Measurements from ENCODE around the gene GNAQ. TPM values are rescaled to one million over a fixed set of nuclear protein-coding genes. Genes with fewer than 3 reads are reported as not detected.
"Not testable (repeated sequence)": the region's sequence is repeated elsewhere in the genome, so short reads cannot be mapped to it uniquely, and the experiment has no call there.

Gene GNAQ
- total RNA-seq, 1 experiment from 2014 or later: 48.6 TPM

DNA sequence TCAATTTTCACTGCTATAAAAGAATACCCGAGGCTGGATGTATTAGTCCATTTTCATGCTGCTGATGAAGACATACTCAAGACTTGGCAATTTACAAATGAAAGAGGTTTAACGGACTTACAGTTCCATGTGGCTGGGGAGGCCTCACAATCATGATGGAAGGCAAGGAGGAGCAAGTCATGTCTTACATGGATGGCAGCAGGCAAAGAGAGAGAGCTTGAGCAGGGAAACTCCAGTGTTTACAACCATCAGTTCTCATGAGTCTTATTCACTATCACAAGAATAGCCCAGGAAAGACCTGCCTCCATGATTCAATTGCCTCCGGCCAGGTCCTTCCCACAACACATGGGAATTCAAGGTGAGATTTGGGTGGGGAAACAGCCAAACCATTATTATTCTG lies 170.7 kb downstream of the GNAQ start:
- H3K9me3 ChIP-seq (ENCODE audit: control insufficient read depth, low read depth, low read length); H4K20me1 ChIP-seq (ENCODE audit: control insufficient read depth, insufficient read depth, insufficient read length); H2AK5ac ChIP-seq (ENCODE audit: insufficient read length, low read length); H3K27ac Mint-ChIP-seq; H3K4me1 ChIP-seq (ENCODE audit: insufficient read depth, low read length); H3K23me2 ChIP-seq (ENCODE audit: insufficient read length, low read depth, low read length, poor library complexity, severe bottlenecking); H2BK5ac ChIP-seq (ENCODE audit: insufficient read length, low read length); H2BK120ac ChIP-seq (ENCODE audit: low read depth, low read length, poor library complexity, severe bottlenecking); H3K4me2 ChIP-seq (ENCODE audit: insufficient read depth, insufficient read length, low read length); H4K91ac ChIP-seq (ENCODE audit: insufficient read length, low read depth, low read length); H2BK12ac ChIP-seq (ENCODE audit: insufficient read length, low read depth, low read length); H3K4ac ChIP-seq (ENCODE audit: low read depth, low read length); H3K4me3 Mint-ChIP-seq; H3K79me1 ChIP-seq (ENCODE audit: insufficient read depth, low read depth, low read length, poor library complexity, severe bottlenecking); H3K23ac ChIP-seq (ENCODE audit: insufficient read length, low read depth, low read length); H3K27ac ChIP-seq (ENCODE audit: insufficient read length, low read depth, low read length); H3K79me2 ChIP-seq (ENCODE audit: insufficient read depth, low read length); H3K27me3 ChIP-seq (ENCODE audit: insufficient read depth, low read length); H3K18ac ChIP-seq (ENCODE audit: insufficient read length, low read depth, low read length); H3T11ph ChIP-seq (ENCODE audit: low read length); H2BK20ac ChIP-seq (ENCODE audit: low read depth, low read length, poor library complexity, severe bottlenecking); H4K5ac ChIP-seq (ENCODE audit: insufficient read length, low read depth, low read length); H3K14ac ChIP-seq (ENCODE audit: insufficient read depth, low read length); DNase-seq; H4K8ac ChIP-seq (replicated peaks; ENCODE audit: insufficient read length, low read depth, low read length); H2BK15ac ChIP-seq (ENCODE audit: low read depth, low read length); H3K9ac ChIP-seq (ENCODE audit: extremely low read depth, insufficient read length, low read length); H3K56ac ChIP-seq (ENCODE audit: insufficient read length, low read depth, low read length); H2AFZ ChIP-seq (ENCODE audit: low read length); H3K27me3 Mint-ChIP-seq (ENCODE audit: low read depth): not testable (repeated sequence)
- Mint-ChIP-seq H3K4me1 (peaks cover 16 to 22% of the 10 kb centered on the region in 2 experiments), H3K36me3 (ENCODE audit: insufficient read depth in 1 of 3, low read depth in 3 of 3) (peaks cover 50 to 59% (median 52%) of the 10 kb centered on the region in 3 experiments), H3K9me3 (peaks cover 33 to 51% of the 10 kb centered on the region in 2 experiments)
- no CpG with 5 or more reads among the region's 3 CpGs for WGBS (ENCODE audit: extremely low coverage, insufficient read length, low lambda C conversion rate)
